ENCODE data around the gene GIT2. TPM values are rescaled to one million over a fixed set of nuclear protein-coding genes. Genes with fewer than 3 reads are reported as not detected.
A peak's percentile ranks its signal among the peaks of the same experiment; 100 is the strongest.
"Not testable (repeated sequence)": the region's sequence is repeated elsewhere in the genome, so short reads cannot be mapped to it uniquely, and the experiment has no call there.

GIT2 gene
- polyA plus RNA-seq, 1 donor from 2014 or later, result 93.4 TPM

DNA sequence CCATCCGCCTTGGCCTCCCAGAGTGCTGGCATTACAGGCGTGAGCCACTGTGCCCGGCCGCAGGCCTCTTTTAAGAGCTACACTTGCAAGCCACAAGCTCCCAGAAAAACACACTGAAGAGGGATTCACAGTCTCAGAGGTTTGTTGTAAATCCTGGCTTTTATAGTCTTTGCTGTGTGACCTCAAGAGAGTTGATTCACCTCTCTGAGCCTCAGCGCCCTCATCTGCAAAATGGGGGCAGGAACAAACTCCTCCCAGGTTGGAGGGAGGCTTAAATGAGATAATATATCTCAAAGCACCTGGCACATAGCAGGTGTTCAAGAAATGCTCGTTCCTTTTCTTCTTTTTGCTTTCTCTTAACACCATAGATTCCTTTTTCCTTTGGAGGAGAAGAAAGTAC is 100.0 kb downstream of the GIT2 start:
- Mint-ChIP-seq H3K4me3 (peak overlapping the region in 1 of 4 donors; percentile 33), H3K4me1 (peaks cover 29 to 32% (median 30%) of the 10 kb centered on the region in 3 donors), H3K27ac (peak overlapping the region in 1 of 3 donors; percentile 69), H3K9me3 (no peaks in the 10 kb centered on the region), H3K36me3 (peaks cover 1% of the 10 kb centered on the region), H3K27me3 (peaks cover 1% of the 10 kb centered on the region)

DNA sequence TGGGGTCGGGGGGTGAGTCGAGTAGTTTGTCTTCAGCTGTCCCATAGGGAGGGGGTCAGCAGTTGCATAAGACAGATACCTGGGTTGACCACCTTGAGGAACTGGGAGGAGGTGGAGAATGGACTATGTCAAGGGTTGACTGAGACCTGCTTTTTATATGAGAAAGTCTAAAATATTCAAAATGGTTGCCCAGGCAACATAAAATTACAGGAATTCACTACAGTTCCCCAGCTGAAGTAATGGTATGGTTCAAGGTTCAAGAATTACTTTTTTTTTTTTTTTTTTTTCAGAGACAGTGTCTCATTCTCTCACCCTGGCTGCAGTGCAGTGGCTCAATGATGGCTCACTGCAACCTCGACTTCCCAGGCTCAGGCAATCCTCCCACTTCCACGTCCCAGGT is 101.2 kb downstream of the GIT2 start:
- Mint-ChIP-seq H3K36me3 (peaks cover 4% of the 10 kb centered on the region), H3K27ac (no peak overlapping the region), H3K27me3 (peaks cover 1% of the 10 kb centered on the region), H3K4me3 (no peak overlapping the region), H3K9me3 (no peaks in the 10 kb centered on the region), H3K4me1 (peaks cover 25 to 26% (median 25%) of the 10 kb centered on the region in 3 donors)

GRCh38 chr12:109893261-109893995 is 102.7 kb downstream of the GIT2 start:
- Mint-ChIP-seq H3K4me1 (peaks cover 37% of the 10 kb centered on the region in 3 donors), H3K4me3 (peak overlapping the region in 2 of 4 donors; percentile 65 to 69), H3K27me3 (peaks cover 1% of the 10 kb centered on the region), H3K9me3 (no peaks in the 10 kb centered on the region), H3K27ac (peak overlapping the region in 1 of 3 donors; percentile 93), H3K36me3 (peaks cover 4% of the 10 kb centered on the region)

- H3K27me3 Mint-ChIP-seq, result peaks cover 1% of the 10 kb centered on the region
- peaks cover 41 to 44% (median 41%) of the 10 kb centered on the region in 3 donors for H3K4me1 Mint-ChIP-seq
- peaks cover 4% of the 10 kb centered on the region for H3K36me3 Mint-ChIP-seq
- H3K4me3 Mint-ChIP-seq, result peak overlapping the region in 3 of 4 donors; percentile 65 to 72 (median 69)
- H3K27ac Mint-ChIP-seq, result peak overlapping the region in 1 of 3 donors; percentile 93
- no peaks in the 10 kb centered on the region for H3K9me3 Mint-ChIP-seq
Measured at GRCh38 chr12:109892748-109893147, 103.4 kb downstream of the GIT2 start.

- peaks cover 4% of the 10 kb centered on the region for H3K36me3 Mint-ChIP-seq
- peak overlapping the region in 3 of 4 donors; percentile 69 to 85 (median 72) for H3K4me3 Mint-ChIP-seq
- H3K27ac Mint-ChIP-seq, result peak overlapping the region in 1 of 3 donors; percentile 93
- H3K9me3 Mint-ChIP-seq, result no peaks in the 10 kb centered on the region
- H3K27me3 Mint-ChIP-seq, result peaks cover 1% of the 10 kb centered on the region
- H3K4me1 Mint-ChIP-seq, result peaks cover 41 to 48% (median 44%) of the 10 kb centered on the region in 3 donors
Measured at GRCh38 chr12:109892165-109892715, 103.9 kb downstream of the GIT2 start.

GRCh38 chr12:109891731-109892130 is 104.4 kb downstream of the GIT2 start:
- peaks cover 41 to 48% (median 44%) of the 10 kb centered on the region in 3 donors for H3K4me1 Mint-ChIP-seq
- peak overlapping the region in 1 of 3 donors; percentile 93 for H3K27ac Mint-ChIP-seq
- H3K4me3 Mint-ChIP-seq, result peak overlapping the region in 2 of 4 donors; percentile 69 to 85
- not testable (repeated sequence) for H3K9me3 Mint-ChIP-seq, H3K27me3 Mint-ChIP-seq, H3K36me3 Mint-ChIP-seq

GRCh38 chr12:109890620-109891170 is 105.5 kb downstream of the GIT2 start:
- Mint-ChIP-seq H3K27me3 (peaks cover 1% of the 10 kb centered on the region), H3K4me1 (peaks cover 41 to 48% (median 44%) of the 10 kb centered on the region in 3 donors), H3K9me3 (no peaks in the 10 kb centered on the region), H3K4me3 (peak overlapping the region in 1 of 4 donors; percentile 61), H3K36me3 (peaks cover 4% of the 10 kb centered on the region), H3K27ac (peak overlapping the region; percentile 35 to 73 (median 47))

DNA sequence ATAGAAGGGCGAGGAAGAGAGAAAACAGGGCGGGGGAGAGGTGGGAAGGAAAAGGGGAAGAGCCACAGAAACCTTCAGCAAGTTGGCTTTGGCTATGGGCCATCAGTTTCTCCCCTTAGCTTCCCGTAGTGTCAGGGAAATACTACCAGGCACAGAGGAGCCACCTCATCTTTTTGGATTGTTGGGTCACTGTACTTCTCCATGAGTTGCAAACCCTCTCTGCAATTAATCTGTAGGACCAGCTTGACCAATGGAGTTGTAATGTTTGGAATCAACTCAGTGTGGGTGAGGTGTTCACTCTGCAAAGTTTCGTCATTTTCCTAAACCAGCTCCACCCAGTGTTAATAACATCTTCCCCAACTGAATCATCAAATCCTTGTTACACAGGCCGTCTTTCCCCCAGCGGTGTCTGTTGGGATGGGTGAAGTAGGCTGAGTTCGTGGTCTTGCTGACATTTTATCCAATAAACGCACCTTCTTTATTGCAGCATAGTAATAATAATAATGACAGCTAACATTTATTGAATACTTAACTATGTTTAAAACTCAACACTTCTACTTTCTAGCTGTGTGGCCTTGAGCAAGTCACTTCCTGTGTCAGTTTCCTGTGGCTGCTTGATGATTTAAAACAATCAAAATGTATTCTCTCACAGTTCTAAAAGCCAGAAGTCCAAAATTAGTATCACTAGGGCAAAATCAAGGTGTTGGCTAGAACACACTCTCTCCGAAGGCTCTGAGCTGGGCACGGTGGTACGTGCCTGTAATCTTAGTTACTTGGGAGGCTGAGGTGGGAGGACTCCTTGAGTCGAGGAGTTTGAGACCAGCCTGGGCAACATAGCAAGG is 107.8 kb downstream of the GIT2 start:
- Mint-ChIP-seq H3K9me3 (no peaks in the 10 kb centered on the region), H3K4me1 (peaks cover 38 to 45% (median 39%) of the 10 kb centered on the region in 3 donors), H3K36me3 (peaks cover 3% of the 10 kb centered on the region), H3K27ac (peak overlapping the region; percentile 88 to 94 (median 94)), H3K27me3 (peaks cover 1% of the 10 kb centered on the region), H3K4me3 (peak overlapping the region; percentile 64 to 84 (median 80))

DNA sequence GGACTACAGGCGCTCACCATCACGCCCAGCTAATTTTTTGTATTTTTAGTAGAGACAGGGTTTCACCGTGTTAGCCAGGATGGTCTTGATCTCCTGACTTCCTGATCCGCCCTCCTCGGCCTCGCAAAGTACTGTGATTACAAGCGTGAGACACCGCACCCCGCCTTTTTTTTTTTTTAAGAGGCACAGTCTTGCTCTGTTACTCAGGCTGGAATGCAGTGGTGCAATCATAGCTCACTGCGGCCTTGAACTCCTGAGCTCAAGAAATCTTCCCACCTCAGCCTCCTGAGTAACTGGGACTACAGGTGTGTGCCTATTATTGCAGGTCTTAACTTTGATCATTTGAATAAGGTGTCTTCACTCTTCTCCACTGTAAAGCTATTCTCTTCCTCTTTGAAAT is 110.6 kb downstream of the GIT2 start:
- Mint-ChIP-seq H3K4me3 (peak overlapping the region in 1 of 4 donors; percentile 23), H3K27ac (peak overlapping the region in 2 of 3 donors; percentile 39 to 48), H3K36me3 (no peaks in the 10 kb centered on the region)

DNA sequence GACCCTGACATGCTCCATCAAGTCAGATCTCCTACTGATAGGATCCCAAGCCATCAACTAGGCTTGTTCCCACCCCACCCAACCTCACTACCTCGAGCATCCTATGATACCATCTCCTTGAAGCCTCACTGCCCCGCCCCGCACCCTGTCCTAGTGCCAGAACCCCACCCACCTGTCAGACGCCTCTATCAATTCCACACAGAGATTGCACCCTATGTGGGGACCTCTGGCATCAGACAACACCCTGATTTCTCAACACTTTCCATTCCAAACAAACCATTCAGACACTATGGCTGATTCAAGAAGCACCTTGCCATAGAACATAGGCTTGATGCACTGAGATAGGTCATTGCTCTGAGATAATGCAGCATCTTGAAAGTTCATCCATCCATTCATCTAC is 112.7 kb downstream of the GIT2 start:
- no peaks in the 10 kb centered on the region for H3K27me3 Mint-ChIP-seq
- no peaks in the 10 kb centered on the region for H3K9me3 Mint-ChIP-seq
- peaks cover 15 to 32% (median 22%) of the 10 kb centered on the region in 3 donors for H3K4me1 Mint-ChIP-seq
- no peak overlapping the region for H3K27ac Mint-ChIP-seq
- H3K4me3 Mint-ChIP-seq, result peak overlapping the region in 1 of 4 donors; percentile 47
- no peaks in the 10 kb centered on the region for H3K36me3 Mint-ChIP-seq

More for the DNA sequence above, 110.6 kb downstream of the GIT2 start:
- Mint-ChIP-seq H3K4me1 (peaks cover 18 to 33% (median 22%) of the 10 kb centered on the region in 3 donors), H3K9me3 (no peaks in the 10 kb centered on the region), H3K27me3 (no peaks in the 10 kb centered on the region)

DNA sequence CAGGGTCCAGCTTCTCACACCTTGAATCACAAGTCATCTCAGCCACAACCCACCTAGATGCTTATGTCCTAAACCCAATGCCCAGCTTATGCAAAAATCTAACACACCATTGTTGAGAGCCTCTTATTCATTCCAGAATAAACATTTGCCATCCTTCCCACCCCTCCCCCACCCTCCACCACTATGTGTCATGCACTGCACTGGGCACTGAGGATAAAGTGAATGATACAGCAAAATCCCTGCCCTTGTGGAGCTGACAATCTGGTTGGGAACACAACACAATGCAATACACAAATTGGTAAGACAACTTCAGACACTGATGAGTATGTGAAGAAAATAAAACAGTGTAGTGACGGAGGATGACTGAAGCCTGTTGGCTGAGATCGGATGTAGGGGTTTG is 114.4 kb downstream of the GIT2 start:
- Mint-ChIP-seq H3K36me3 (no peaks in the 10 kb centered on the region), H3K27me3 (no peaks in the 10 kb centered on the region), H3K9me3 (no peaks in the 10 kb centered on the region), H3K4me1 (peaks cover 14 to 33% (median 20%) of the 10 kb centered on the region in 3 donors), H3K4me3 (peak overlapping the region in 3 of 4 donors; percentile 8 to 89 (median 84)), H3K27ac (peak overlapping the region in 1 of 3 donors; percentile 52)

DNA sequence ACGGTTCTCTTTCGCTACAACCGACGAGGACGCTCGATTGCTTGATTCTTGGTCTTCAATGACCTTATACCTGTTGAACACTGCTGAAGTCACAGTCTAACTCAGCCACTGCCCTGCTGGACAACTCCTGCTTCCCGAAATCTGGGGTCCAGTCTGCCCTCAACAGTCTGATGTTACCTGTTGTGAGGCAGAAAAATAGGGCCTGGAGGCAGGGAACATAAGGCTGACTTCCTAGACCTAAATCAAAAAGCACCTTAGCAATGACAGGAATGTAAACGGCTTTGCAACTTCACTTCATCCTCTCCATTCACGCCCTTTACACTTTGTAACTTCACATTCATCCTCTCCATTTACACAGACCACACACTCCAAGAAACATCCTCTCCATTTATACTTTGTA is 115.2 kb downstream of the GIT2 start:
- Mint-ChIP-seq H3K36me3 (peaks cover 2% of the 10 kb centered on the region), H3K9me3 (no peaks in the 10 kb centered on the region), H3K4me3 (peak overlapping the region; percentile 79 to 89 (median 86)), H3K4me1 (peaks cover 15 to 35% (median 27%) of the 10 kb centered on the region in 3 donors), H3K27me3 (no peaks in the 10 kb centered on the region), H3K27ac (peak overlapping the region; percentile 70 to 94 (median 81))

GRCh38 chr12:109880043-109880931 is 115.9 kb downstream of the GIT2 start, which contains the start of gene GLTP:
Gene GLTP, minus strand, starts transcription at chr12:109880541. Its CDS starts 167 bp downstream, at chr12:109880374.
- H3K36me3 Mint-ChIP-seq, result peaks cover 2% of the 10 kb centered on the region
- peak within 1 kb of the TSS; percentile 89 to 97 (median 92) for H3K4me3 Mint-ChIP-seq
- H3K9me3 Mint-ChIP-seq, result no peaks in the 10 kb centered on the region
- H3K27me3 Mint-ChIP-seq, result no peaks in the 10 kb centered on the region
- peaks cover 22 to 42% (median 33%) of the 10 kb centered on the region in 3 donors for H3K4me1 Mint-ChIP-seq
- peak within 1 kb of the TSS; percentile 89 to 98 (median 94) for H3K27ac Mint-ChIP-seq

All from IgD-negative memory B cell (primary cell).